Heart right ventricle (tissue), 16 donors: ENCODE data around the gene ATXN2. TPM values are rescaled to one million over a fixed set of nuclear protein-coding genes. Genes with fewer than 3 reads are reported as not detected.
"Not testable (repeated sequence)": the region's sequence is repeated elsewhere in the genome, so short reads cannot be mapped to it uniquely, and the experiment has no call there.

Experiments used
- ATAC-seq, 8 donors: fragments of 200-7000 bp; cut with Tn5 transposase; one replicate each; pipeline ENCODE4 v1.9.1; 2020; ENCODE audit warnings: mild to moderate bottlenecking in 8 of 8, moderate library complexity in 8 of 8, moderate number of reproducible peaks in 1 of 8
- DNase-seq, 2 donors: peaks; one replicate each; pipeline ENCODE4 v3.0.0-alpha.2; 2020
- H3K27ac ChIP-seq, 10 donors: fragments of 200-600 bp; sonication (generic) in 2 of 10; one replicate each; pipeline versions ENCODE4 v1.5.0 to v1.8.0; 2020 to 2022; ENCODE audit warnings: mild to moderate bottlenecking in 3 of 10
- H3K27me3 ChIP-seq, 7 donors: fragments of 200-600 bp; one replicate each; pipeline ENCODE4 v1.8.0; 2021 to 2022; ENCODE audit warnings: mild to moderate bottlenecking in 2 of 7
- H3K36me3 ChIP-seq, 9 donors: fragments of 200-600 bp; sonication (generic) in 1 of 9; one replicate each; pipeline versions ENCODE4 v1.5.0 to v1.8.0; 2020 to 2022; ENCODE audit warnings: mild to moderate bottlenecking in 2 of 9
- H3K4me1 ChIP-seq, 9 donors: fragments of 200-600 bp; sonication (generic) in 1 of 9; one replicate each; pipeline versions ENCODE4 v1.5.0 to v1.8.0; 2020 to 2022; ENCODE audit warnings: mild to moderate bottlenecking in 4 of 9
- H3K4me3 ChIP-seq, 10 donors: fragments of 200-600 bp; sonication (generic) in 2 of 10; one replicate each; pipeline versions ENCODE4 v1.5.0 to v1.8.0; 2020 to 2022; ENCODE audit warnings: mild to moderate bottlenecking in 7 of 10, moderate library complexity in 2 of 10
- H3K9me3 ChIP-seq, 11 donors: fragments of 200-600 bp in 10 of 11; sonication (generic) in 2 of 11; one replicate each; pipeline versions ENCODE4 v1.5.0 to v1.8.0; 2013 to 2022; ENCODE audit warnings: mild to moderate bottlenecking in 2 of 11, control low read depth in 1 of 11, moderate library complexity in 1 of 11
- WGBS, 2 donors: extraction: QIAGEN DNeasy Blood & Tissue Kit; methylation state at CpG; one replicate each; pipeline ENCODE4 v1.1.7; 2013; ENCODE audit warnings: inconsistent platforms in 1 of 2; 5-methylcytosine and 5-hydroxymethylcytosine counted together
- intact Hi-C, 10 donors: fragments of 100-400 bp; cut with DNase I; formaldehyde crosslinking; loops; one replicate each; pipeline versions ENCODE4 v1.11.1 to v1.14.2; 2022
- polyA plus RNA-seq, 2 donors: library from polyadenylated mRNA; stranded (reverse); fragments of 200-250 nt; gene quantifications; one replicate each; pipeline ENCODE4 v1.2.3, GENCODE V29; 2013
- total RNA-seq, 10 donors: library from RNA; stranded (reverse); fragmentation: NEBNext Ultra II Directional in 3 of 10; extraction: Animal tissue kit (Norgen Biotek cat#: 25700) in 3 of 10; gene quantifications; one replicate each; pipeline versions ENCODE4 v1.2.1 to v1.2.4, GENCODE V29; 2021 to 2023
- TF ChIP-seq, protein P1 (sequence below), 9 donors: fragments of 200-600 bp; sonication (generic) in 2 of 9; IDR thresholded peaks; one replicate each; pipeline versions ENCODE4 v1.5.0 to v1.8.0; 2021 to 2022; ENCODE audit warnings: antibody characterized with exemption in 9 of 9, mild to moderate bottlenecking in 5 of 9, moderate library complexity in 1 of 9
- donor health status: Arrhythmogenic right ventricular cardiomyopathy.
- donor health status: ischemic (EF 13 %, LVEDD 7.1; RV severe dilation, severe dysfunction).
- donor health status: healthy with polysubstance abuse.
- donor health status: DM: no; HTN: yes; CAD: no.
- donor health status: DM: no; HTN: no; CAD: no.
- donor health status: ischemic (EF 25% LVEDD 6.9; RV normal size, moderate dysfunction).
- donor health status: ischemic (EF 25% LVEDD 5.7; RV mildly dilated, moderate dysfunction).
- donor health status: healthy.
- donor health status: DM: yes; HTN: yes; CAD: no.
- donor health status: Ischemic cardiomyopathy.
- donor health status: ischemic (EF 35%, LVEDD 5.7; RV mildly dilated, moderate dysfunction).
- donor health status: nonischemic (EF 11% LVEDD 7.7; RV severe dilation, severe dysfunction).
- donor health status: DM: yes; HTN: yes; CAD: no.
- donor health status: PGD.
- donor health status: ischemic (EF 29% LVEDD 5.4; RV normal size, mild dysfunction).
- donor health status: nonischemic (EF 23%, LVEDD 6.1; RV moderate dilation, normal function).

ATXN2 gene
- total and polyA plus RNA-seq, 12 donors = 18.8 to 69.9 (median 55.0) TPM

DNA sequence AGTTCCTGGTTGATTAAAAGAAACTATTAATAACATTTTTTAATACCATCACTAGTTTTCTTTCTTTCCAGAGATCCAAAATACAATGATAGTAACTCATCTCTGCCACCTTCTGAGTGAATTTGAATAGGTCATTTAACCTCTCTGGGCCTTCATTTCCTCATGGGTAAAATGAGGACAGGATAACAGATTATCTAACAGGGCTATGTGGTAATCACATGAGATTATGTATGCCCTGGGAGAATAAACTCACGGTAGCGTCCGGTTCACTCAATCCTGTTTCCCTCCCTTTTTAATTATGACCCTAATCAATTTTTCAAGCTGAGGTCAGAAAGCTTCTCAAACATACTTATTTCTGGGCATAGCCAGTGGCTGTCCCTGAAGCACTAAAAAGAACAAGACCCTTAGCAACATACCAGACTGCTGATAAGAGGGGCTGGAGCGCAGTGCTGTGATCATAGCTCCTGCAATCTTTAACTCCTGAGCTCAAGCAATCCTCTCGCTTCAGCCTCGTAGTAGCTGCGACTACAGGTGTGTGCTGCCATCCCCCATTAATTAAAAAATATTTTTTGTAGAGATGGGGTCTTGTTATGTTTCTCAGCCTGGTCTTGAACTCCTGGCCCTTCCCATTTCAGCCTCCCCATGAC, 24.2 kb downstream of the ATXN2 start:
- Histone ChIP-seq H3K4me3 (no peak overlapping the region), H3K9me3 (no peaks in the 10 kb centered on the region), H3K36me3 (peaks cover 0 to 11% (median 0%) of the 10 kb centered on the region in 9 donors), H3K27me3 (no peaks in the 10 kb centered on the region), H3K4me1 (peaks cover 3 to 63% (median 25%) of the 10 kb centered on the region in 9 donors), H3K27ac (peak overlapping the region in 5 of 10 donors; percentile 1 to 56 (median 12))
- DNase-seq (no peak), ATAC-seq (peak in 4 of 8 donors; percentile 41 to 56 (median 50))
- intact Hi-C loops = no loop called here
- 23 to 45% methylated on average over 7 of the region's 7 CpGs for whole genome bisulfite sequencing, 2 donors
- TF ChIP-seq, protein P1, sequence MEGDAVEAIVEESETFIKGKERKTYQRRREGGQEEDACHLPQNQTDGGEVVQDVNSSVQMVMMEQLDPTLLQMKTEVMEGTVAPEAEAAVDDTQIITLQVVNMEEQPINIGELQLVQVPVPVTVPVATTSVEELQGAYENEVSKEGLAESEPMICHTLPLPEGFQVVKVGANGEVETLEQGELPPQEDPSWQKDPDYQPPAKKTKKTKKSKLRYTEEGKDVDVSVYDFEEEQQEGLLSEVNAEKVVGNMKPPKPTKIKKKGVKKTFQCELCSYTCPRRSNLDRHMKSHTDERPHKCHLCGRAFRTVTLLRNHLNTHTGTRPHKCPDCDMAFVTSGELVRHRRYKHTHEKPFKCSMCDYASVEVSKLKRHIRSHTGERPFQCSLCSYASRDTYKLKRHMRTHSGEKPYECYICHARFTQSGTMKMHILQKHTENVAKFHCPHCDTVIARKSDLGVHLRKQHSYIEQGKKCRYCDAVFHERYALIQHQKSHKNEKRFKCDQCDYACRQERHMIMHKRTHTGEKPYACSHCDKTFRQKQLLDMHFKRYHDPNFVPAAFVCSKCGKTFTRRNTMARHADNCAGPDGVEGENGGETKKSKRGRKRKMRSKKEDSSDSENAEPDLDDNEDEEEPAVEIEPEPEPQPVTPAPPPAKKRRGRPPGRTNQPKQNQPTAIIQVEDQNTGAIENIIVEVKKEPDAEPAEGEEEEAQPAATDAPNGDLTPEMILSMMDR (IDR thresholded peaks at IDR 0.05) = no peak

DNA sequence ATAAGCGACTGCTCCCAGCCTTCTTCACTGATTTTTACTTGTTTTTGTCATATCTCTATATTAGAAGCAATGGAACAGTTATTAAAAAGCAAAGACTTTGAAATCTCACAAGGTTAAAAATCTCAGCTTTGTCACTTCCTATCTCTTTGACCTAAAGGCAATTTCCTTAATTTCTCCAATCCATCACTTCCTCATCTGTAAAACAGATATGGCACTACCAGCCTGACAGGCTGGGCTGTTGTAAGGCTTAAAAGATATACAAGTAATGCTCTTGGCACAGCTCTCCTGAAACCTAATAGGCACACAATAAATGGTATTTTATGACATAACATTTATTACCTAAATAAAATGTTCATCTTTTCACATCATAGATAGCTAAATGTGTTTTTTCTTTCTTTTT, 25.6 kb downstream of the ATXN2 start:
- Histone ChIP-seq H3K27me3 (no peaks in the 10 kb centered on the region), H3K4me1 (peaks cover 6 to 61% (median 37%) of the 10 kb centered on the region in 9 donors), H3K27ac (no peak overlapping the region), H3K4me3 (no peak overlapping the region), H3K9me3 (no peaks in the 10 kb centered on the region), H3K36me3 (peaks cover 0 to 11% (median 0%) of the 10 kb centered on the region in 9 donors)
- TF ChIP-seq, protein P1 (IDR thresholded peaks at IDR 0.05) = no peak
- no peak for ATAC-seq
- intact Hi-C loops = no loop called here
- DNase-seq = no peak
- WGBS, 2 donors = 86 to 96% methylated on average over 1 of the region's 1 CpG

DNA sequence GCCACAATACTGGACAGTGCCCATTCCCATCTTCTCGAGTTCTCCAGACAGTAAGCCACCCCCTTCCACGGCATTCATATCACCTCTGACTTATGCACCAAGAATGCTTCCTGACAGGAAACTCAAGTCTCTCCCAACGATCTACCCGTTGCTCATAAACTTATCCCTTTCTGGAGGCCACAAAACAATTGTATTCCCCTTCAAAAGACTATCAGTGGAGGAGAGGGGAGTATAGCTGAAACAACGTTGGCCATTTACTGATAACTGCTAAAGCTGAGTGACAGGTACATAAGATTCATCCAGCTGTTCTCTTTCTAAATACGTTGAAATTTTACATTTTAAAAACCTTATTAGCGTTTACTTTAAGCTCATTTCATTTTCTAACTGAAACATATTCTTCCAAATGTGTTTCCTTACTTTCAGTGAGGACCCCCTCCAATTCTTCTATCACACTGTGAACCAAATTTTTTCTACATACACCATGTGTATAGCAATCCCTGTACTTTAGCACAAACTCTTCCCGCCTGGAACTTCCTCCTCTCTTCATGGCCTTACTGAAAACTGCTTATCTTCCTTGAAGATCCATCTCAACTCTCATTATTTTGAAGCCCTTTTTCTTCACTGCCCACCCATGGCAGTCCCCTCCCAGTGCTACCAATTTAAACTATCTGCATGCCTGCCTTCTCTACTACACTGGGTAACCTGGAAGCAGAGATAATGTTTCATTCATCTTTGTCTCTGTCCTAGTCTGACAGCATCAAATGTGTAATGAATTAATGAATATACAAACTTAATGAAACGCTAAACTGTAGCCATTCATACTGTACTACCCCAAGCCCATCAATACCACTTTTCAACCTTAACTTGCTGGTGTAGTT, 28.8 kb downstream of the ATXN2 start:
- Histone ChIP-seq H3K36me3 (peaks cover 0 to 13% (median 0%) of the 10 kb centered on the region in 9 donors), H3K27ac (peak overlapping the region in 3 of 10 donors; percentile 15 to 38 (median 20)), H3K4me3 (no peak overlapping the region), H3K9me3 (no peaks in the 10 kb centered on the region), H3K27me3 (no peaks in the 10 kb centered on the region), H3K4me1 (peaks cover 6 to 62% (median 38%) of the 10 kb centered on the region in 9 donors)
- WGBS, 2 donors = 29 to 33% methylated on average over 9 of the region's 9 CpGs
- peak in 4 of 8 donors; percentile 38 to 83 (median 71) for ATAC-seq
- DNase-seq = no peak
- intact Hi-C loops = no loop called here
- TF ChIP-seq, protein P1 (IDR thresholded peaks at IDR 0.05) = no peak

DNA sequence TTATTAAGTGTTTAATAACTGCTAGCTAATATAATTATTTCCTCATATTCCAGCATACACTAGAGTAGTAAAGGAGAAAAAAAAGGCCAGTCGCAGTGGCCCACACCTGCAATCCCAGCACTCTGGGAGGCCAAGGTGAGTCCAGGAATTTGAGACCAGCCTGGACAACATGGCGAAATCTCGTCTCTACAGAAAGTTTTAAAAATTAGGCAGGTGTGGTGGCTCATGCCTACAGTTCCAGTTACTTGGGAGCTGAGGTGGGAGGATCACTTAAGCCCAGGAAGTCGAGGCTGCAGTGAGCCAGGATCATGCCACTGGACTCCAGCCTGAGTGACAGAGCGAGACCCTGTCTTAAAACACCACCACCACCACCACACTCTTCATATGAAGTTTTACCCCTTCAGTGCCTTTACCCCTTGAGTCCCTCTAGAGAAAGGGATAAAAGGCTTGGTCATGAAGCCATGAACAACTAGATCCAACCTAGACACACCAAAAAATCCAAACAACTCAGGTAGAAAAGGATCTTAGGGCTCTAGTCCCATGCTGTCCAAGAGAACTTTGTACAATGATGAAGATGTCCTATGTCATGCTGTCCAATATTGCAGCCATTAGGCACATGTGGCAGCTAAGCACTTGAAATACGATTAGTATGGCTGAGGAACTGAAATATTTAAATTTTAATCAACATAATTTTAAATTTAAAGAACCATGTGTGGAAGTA, 29.6 kb downstream of the ATXN2 start:
- peaks cover 6 to 54% (median 30%) of the 10 kb centered on the region in 9 donors for H3K4me1 ChIP-seq
- ATAC-seq = peak in 2 of 8 donors; percentile 5 to 17

DNA sequence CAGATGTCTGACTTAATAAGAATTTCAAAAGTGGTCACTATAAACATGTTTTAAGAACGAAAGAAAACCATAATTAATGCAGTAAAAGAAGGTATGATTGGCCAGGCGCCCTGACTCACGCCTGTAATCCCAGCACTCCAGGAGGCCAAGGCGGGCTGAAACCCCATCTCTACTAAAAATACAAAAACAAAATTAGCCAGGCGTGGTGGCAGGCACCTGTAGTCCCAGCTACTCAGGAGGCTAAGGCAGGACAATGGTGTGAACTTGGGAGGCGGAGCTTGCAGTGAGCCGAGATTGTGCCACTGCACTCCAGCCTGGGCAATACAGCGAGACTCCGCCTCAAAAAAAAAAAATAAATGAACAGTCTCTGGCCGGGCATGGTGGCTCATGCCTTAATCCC, 38.3 kb downstream of the ATXN2 start:
- 93 to 94% methylated on average over 10 of the region's 10 CpGs for WGBS, 2 donors
- Histone ChIP-seq H3K4me1 (peaks cover 3 to 76% (median 31%) of the 10 kb centered on the region in 9 donors), H3K36me3 (peaks cover 0 to 15% (median 0%) of the 10 kb centered on the region in 9 donors)
- DNase-seq, H3K4me3 ChIP-seq, H3K27me3 ChIP-seq, H3K27ac ChIP-seq, ATAC-seq, H3K9me3 ChIP-seq: not testable (repeated sequence)
- intact Hi-C loops = loop anchor here in 1 of 10 donors (5.0 kb wide), 1 partner anchor 36 kb away; the partner anchor contains the start of gene ATXN2

More for the DNA sequence above, 29.6 kb downstream of the ATXN2 start:
- no peak overlapping the region for H3K4me3 ChIP-seq
- intact Hi-C loops = no loop called here
- 79 to 86% methylated on average over 6 of the region's 6 CpGs for WGBS, 2 donors
- peak overlapping the region in 1 of 10 donors; percentile 12 for H3K27ac ChIP-seq
- no peak for DNase-seq
- H3K36me3 ChIP-seq = peaks cover 0 to 19% (median 0%) of the 10 kb centered on the region in 9 donors
- H3K9me3 ChIP-seq = no peaks in the 10 kb centered on the region
- TF ChIP-seq, protein P1 (IDR thresholded peaks at IDR 0.05) = no peak
- H3K27me3 ChIP-seq = no peaks in the 10 kb centered on the region
